Osteoblast (primary cell): ENCODE data around the gene PFDN6. TPM values are rescaled to one million over a fixed set of nuclear protein-coding genes. Genes with fewer than 3 reads are reported as not detected.
"Not testable (repeated sequence)": the region's sequence is repeated elsewhere in the genome, so short reads cannot be mapped to it uniquely, and the experiment has no call there.

ENCODE experiments used
- DNase-seq: peaks from one replicate; pipeline ENCODE4 v3.0.0; 2011; ENCODE audit warnings: low spot score, mixed read lengths; ENCODE audit not compliant: insufficient read length; ENCODE audit errors: missing footprints
- H2AFZ ChIP-seq: 2 replicates; pipeline ENCODE4 v1.6.0; 2011; ENCODE audit warnings: mild to moderate bottlenecking, low read length
- H3K27ac ChIP-seq: 2 replicates; pipeline ENCODE4 v1.5.1; 2011; ENCODE audit warnings: mild to moderate bottlenecking, low read depth, low read length, moderate library complexity
- H3K27me3 ChIP-seq: 2 replicates; pipeline ENCODE4 v1.6.0; 2012; ENCODE audit warnings: mild to moderate bottlenecking, control low read depth, inconsistent platforms, low read length, moderate library complexity; ENCODE audit not compliant: insufficient read depth
- H3K36me3 ChIP-seq: 2 replicates; pipeline ENCODE4 v1.5.1; 2011; ENCODE audit warnings: mild to moderate bottlenecking, low read length, control low read depth, moderate library complexity; ENCODE audit not compliant: insufficient read depth
- H3K4me1 ChIP-seq: 2 replicates; pipeline ENCODE4 v1.5.1; 2011; ENCODE audit warnings: mild to moderate bottlenecking, low read length, control low read depth, moderate library complexity; ENCODE audit not compliant: insufficient read depth
- H3K4me2 ChIP-seq: 2 replicates; pipeline ENCODE4 v1.6.0; 2011; ENCODE audit warnings: mild to moderate bottlenecking, low read length; ENCODE audit not compliant: insufficient read depth
- H3K4me3 ChIP-seq: fragments of 200-600 bp; sonication (generic); 3 replicates; pipeline ENCODE4 v1.5.1; 2012; ENCODE audit warnings: mild to moderate bottlenecking, low read length, inconsistent platforms; ENCODE audit not compliant: insufficient read depth
- H3K79me2 ChIP-seq: 2 replicates; pipeline ENCODE4 v1.6.0; 2012; ENCODE audit warnings: mild to moderate bottlenecking, low read length, control low read depth, inconsistent platforms; ENCODE audit not compliant: insufficient read depth
- H3K9me3 ChIP-seq: 2 replicates; pipeline ENCODE4 v1.5.1; 2011; ENCODE audit warnings: low read depth, low read length, control low read depth
- H4K20me1 ChIP-seq: 2 replicates; pipeline ENCODE4 v1.6.0; 2012; ENCODE audit warnings: mild to moderate bottlenecking, low read length, control low read depth; ENCODE audit not compliant: insufficient read depth
- CTCF ChIP-seq: IDR thresholded peaks from 2 replicates; pipeline ENCODE4 v1.5.1; 2011; ENCODE audit warnings: mild to moderate bottlenecking, low read depth, low read length, moderate library complexity; ENCODE audit errors: extremely low read depth
- total RNA-seq: library from RNA; depleted of rRNA; stranded (reverse); fragments of >200 nt; gene quantifications from 2 replicates; pipeline ENCODE4 v1.2.3, GENCODE V29; 2012

PFDN6 gene
- total RNA-seq, 1 donor = 15.9 TPM

- H3K27me3 ChIP-seq = no peaks in the 10 kb centered on the region
- TF ChIP-seq CTCF = no peak
- H3K4me2 ChIP-seq = no peak overlapping the region
- H3K4me1 ChIP-seq = peaks cover 25% of the 10 kb centered on the region
- no peak overlapping the region for H2AFZ ChIP-seq
- peak; percentile 30 for DNase-seq
- H3K36me3 ChIP-seq = peaks cover 72% of the 10 kb centered on the region
- no peak overlapping the region for H3K27ac ChIP-seq
- H3K4me3 ChIP-seq = no peak overlapping the region
- peaks cover 16% of the 10 kb centered on the region for H3K79me2 ChIP-seq
- peaks cover 36% of the 10 kb centered on the region for H4K20me1 ChIP-seq
- H3K9me3 ChIP-seq = no peaks in the 10 kb centered on the region
Observed at GRCh38 chr6:33279257-33279695, 10.1 kb upstream of the PFDN6 start.

DNA sequence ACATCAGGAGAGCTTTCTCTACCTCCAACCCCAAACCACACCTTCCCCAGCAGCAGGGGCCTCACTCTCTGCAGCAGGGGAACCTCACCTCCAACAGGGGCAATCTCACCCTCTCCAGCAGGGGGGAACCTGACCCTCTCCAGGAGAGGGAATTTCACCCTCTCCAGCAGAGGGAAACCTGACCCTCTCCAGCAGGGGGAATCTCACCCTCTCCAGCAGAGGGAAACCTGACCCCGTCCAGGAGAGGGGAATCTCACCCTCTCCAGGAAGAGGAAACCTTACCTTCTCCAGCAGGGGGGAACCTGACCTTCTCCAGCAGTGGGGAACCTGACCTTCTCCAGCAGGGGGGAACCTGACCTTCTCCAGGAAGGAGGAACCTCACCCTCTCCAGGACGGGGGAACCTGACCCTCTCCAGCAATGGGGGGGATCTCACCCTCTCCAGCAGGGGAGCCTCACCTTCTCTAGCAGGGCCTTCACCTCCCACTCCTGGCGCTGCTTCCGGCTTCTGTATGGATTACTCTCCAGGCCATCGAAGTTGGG lies 9.4 kb upstream of the PFDN6 start:
- Histone ChIP-seq H3K4me3 (no peak overlapping the region), H3K79me2 (peaks cover 9% of the 10 kb centered on the region), H3K27me3 (no peaks in the 10 kb centered on the region), H2AFZ (no peak overlapping the region), H3K36me3 (peaks cover 72% of the 10 kb centered on the region), H3K9me3 (no peaks in the 10 kb centered on the region), H3K4me2 (no peak overlapping the region), H4K20me1 (peaks cover 28% of the 10 kb centered on the region), H3K4me1 (peaks cover 18% of the 10 kb centered on the region), H3K27ac (no peak overlapping the region)
- peak; percentile 91 for DNase-seq
- TF ChIP-seq CTCF = peak; percentile 78

GRCh38 chr6:33280539-33280938 lies 8.9 kb upstream of the PFDN6 start:
- no peak overlapping the region for H3K4me2 ChIP-seq
- H3K4me1 ChIP-seq = peaks cover 13% of the 10 kb centered on the region
- DNase-seq = peak; percentile 32
- H2AFZ ChIP-seq = no peak overlapping the region
- H3K9me3 ChIP-seq = no peaks in the 10 kb centered on the region
- H3K79me2 ChIP-seq = peaks cover 4% of the 10 kb centered on the region
- no peak overlapping the region for H3K4me3 ChIP-seq
- H3K27me3 ChIP-seq = no peaks in the 10 kb centered on the region
- TF ChIP-seq CTCF = no peak
- peaks cover 67% of the 10 kb centered on the region for H3K36me3 ChIP-seq
- H4K20me1 ChIP-seq = peaks cover 23% of the 10 kb centered on the region
- H3K27ac ChIP-seq = no peak overlapping the region

DNA sequence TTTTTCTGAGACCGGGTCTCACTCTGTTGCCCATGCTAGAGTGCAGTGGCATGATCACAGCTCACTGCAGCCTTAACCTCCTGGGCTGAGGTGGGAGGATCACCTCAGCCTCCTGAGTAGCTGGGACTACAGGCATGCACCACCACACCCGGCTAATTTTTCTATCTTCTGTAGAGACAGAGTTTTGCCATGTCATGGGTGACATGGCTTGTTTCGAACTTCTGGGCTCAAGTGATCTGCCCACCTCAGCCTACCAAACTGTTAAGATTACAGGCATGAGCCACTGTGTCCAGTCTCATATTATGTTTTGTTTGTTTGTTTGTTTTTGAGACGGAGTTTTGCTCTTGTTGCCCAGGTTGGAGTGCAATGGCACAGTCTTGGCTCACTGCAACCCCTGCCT lies 4.2 kb upstream of the PFDN6 start:
- not testable (repeated sequence) for H3K27me3 ChIP-seq, H3K4me3 ChIP-seq, H3K9me3 ChIP-seq, DNase-seq, H4K20me1 ChIP-seq, H3K4me2 ChIP-seq, H2AFZ ChIP-seq, H3K27ac ChIP-seq
- Histone ChIP-seq H3K36me3 (peaks cover 57% of the 10 kb centered on the region), H3K79me2 (peaks cover 34% of the 10 kb centered on the region), H3K4me1 (peaks cover 11% of the 10 kb centered on the region)
